A549 (cell line): ENCODE data around the gene DRC3. TPM values are rescaled to one million over a fixed set of nuclear protein-coding genes. Genes with fewer than 3 reads are reported as not detected.

Source experiments
- ATAC-seq, 2 experiments: fragments of 200-7000 bp in 1 of 2; fragments of >200 bp in 1 of 2; cut with Nextera tagmentation in 1 of 2; cut with Tn5 transposase in 1 of 2; 3 replicates each; pipeline versions ENCODE4 v1.8.0 to v1.9.1; 2018 to 2020; ENCODE audit warnings: mild to moderate bottlenecking in 1 of 2, moderate library complexity in 1 of 2
- CTCF ChIA-PET: fragments of 300-600 bp; sonication (Branson Sonifier 250); formaldehyde crosslinking; extraction: SDS; loops from one replicate; lab custom pipeline; 2021; ENCODE audit warnings: antibody characterized with exemption, inconsistent platforms; lab: Yijun Ruan, JAX
- POLR2A ChIA-PET: fragments of 350-600 bp; formaldehyde crosslinking; extraction: SDS; loops from one replicate; lab custom pipeline; 2021; ENCODE audit warnings: antibody characterized with exemption, inconsistent platforms; lab: Yijun Ruan, JAX
- DNase-seq, 2 experiments: peaks; one replicate each; pipeline versions ENCODE4 v3.0.0 to v3.0.0-alpha.2; 2011 to 2016; ENCODE audit warnings: low read depth in 1 of 2, low spot score in 1 of 2
- FAIRE-seq: peaks from 2 replicates; lab custom pipeline; 2011; peaks lifted over from hg19 to GRCh38; lab: Jason Lieb, UNC
- H3K27ac ChIP-seq, 2 experiments: fragments of >200 bp; sonication (Bioruptor Twin); formaldehyde crosslinking; 3 replicates each; pipeline ENCODE4 v1.5.1; 2016 to 2017
- H3K4me1 ChIP-seq: fragments of >200 bp; sonication (Bioruptor Twin); formaldehyde crosslinking; 3 replicates; pipeline ENCODE4 v1.6.1; 2016
- H3K4me2 ChIP-seq: fragments of >200 bp; sonication (Bioruptor Twin); formaldehyde crosslinking; 3 replicates; pipeline ENCODE4 v1.6.1; 2016
- H3K4me3 ChIP-seq: fragments of >200 bp; sonication (Bioruptor Twin); formaldehyde crosslinking; 3 replicates; pipeline ENCODE4 v1.5.1; 2016
- H3K9me3 ChIP-seq: fragments of >200 bp; sonication (Bioruptor Twin); formaldehyde crosslinking; 3 replicates; pipeline ENCODE4 v1.6.1; 2016
- CBX8 ChIP-seq: fragments of 200-600 bp; sonication (generic); IDR thresholded peaks from 2 replicates; pipeline ENCODE4 v1.6.1; 2016
- CEBPB ChIP-seq, 2 experiments: fragments of >200 bp in 1 of 2; sonication (Bioruptor Twin) in 1 of 2; formaldehyde crosslinking in 1 of 2; IDR thresholded peaks; 2 replicates each; pipeline ENCODE4 v1.6.1; 2012 to 2016
- CTCF ChIP-seq: fragments of >200 bp; sonication (Bioruptor Twin); formaldehyde crosslinking; IDR thresholded peaks from 3 replicates; pipeline ENCODE4 v1.5.1; 2016
- E2F6 ChIP-seq: IDR thresholded peaks from 2 replicates; pipeline ENCODE4 v1.6.1; 2012; ENCODE audit warnings: low read depth, borderline replicate concordance
- EHF ChIP-seq: fragments of 250-450 bp; sonication (Bioruptor Pico); IDR thresholded peaks from 2 replicates; pipeline ENCODE4 v1.5.0; 2020; ENCODE audit warnings: mild to moderate bottlenecking
- EHMT2 ChIP-seq: fragments of 200-600 bp; sonication (generic); IDR thresholded peaks from 2 replicates; pipeline ENCODE4 v1.6.1; 2016; ENCODE audit warnings: antibody characterized with exemption, low read depth, mild to moderate bottlenecking, moderate library complexity
- ELK1 ChIP-seq: fragments of 150-350 bp; IDR thresholded peaks from 2 replicates; pipeline ENCODE4 v1.6.1; 2014; ENCODE audit warnings: low read depth, mild to moderate bottlenecking, low read length
- EP300 ChIP-seq, 2 experiments: fragments of >200 bp; sonication (Bioruptor Twin); formaldehyde crosslinking; IDR thresholded peaks; 2 replicates in 1 of 2; 3 replicates in 1 of 2; pipeline ENCODE4 v1.6.1; 2016 to 2017
- ESRRA ChIP-seq: fragments of 150-350 bp; IDR thresholded peaks from 2 replicates; pipeline ENCODE4 v1.6.1; 2014; ENCODE audit warnings: mild to moderate bottlenecking, low read length, borderline replicate concordance
- HDAC2 ChIP-seq: fragments of 200-600 bp; sonication (generic); IDR thresholded peaks from 2 replicates; pipeline ENCODE4 v1.6.1; 2016
- HEYL ChIP-seq: fragments of 250-450 bp; sonication (Bioruptor Pico); IDR thresholded peaks from 2 replicates; pipeline ENCODE4 v1.8.0; 2021; ENCODE audit warnings: mild to moderate bottlenecking, moderate library complexity
- HMGXB4 ChIP-seq: fragments of 250-450 bp; sonication (Bioruptor Pico); IDR thresholded peaks from 2 replicates; pipeline ENCODE4 v1.5.0; 2021; ENCODE audit warnings: mild to moderate bottlenecking, moderate library complexity, borderline replicate concordance
- HOXA7 ChIP-seq: fragments of 250-450 bp; sonication (Bioruptor Pico); IDR thresholded peaks from 2 replicates; pipeline ENCODE4 v1.5.0; 2020; ENCODE audit warnings: mild to moderate bottlenecking, moderate library complexity
- MAFK ChIP-seq: fragments of 450-650 bp; IDR thresholded peaks from 2 replicates; pipeline ENCODE4 v1.6.1; 2014; ENCODE audit not compliant: partially characterized antibody
- MYC ChIP-seq: IDR thresholded peaks from 2 replicates; pipeline ENCODE4 v1.6.1; 2012; ENCODE audit warnings: mild to moderate bottlenecking, inconsistent platforms, low read length, improper control_type of control experiment, borderline replicate concordance
- NPAS2 ChIP-seq: fragments of 250-450 bp; sonication (Bioruptor Pico); IDR thresholded peaks from 2 replicates; pipeline ENCODE4 v1.8.0; 2022; ENCODE audit warnings: mild to moderate bottlenecking, moderate library complexity, borderline replicate concordance
- PBX3 ChIP-seq: IDR thresholded peaks from 2 replicates; pipeline ENCODE4 v1.6.1; 2012
- PHF8 ChIP-seq: fragments of 200-600 bp; sonication (generic); IDR thresholded peaks from 2 replicates; pipeline ENCODE4 v1.6.1; 2016; ENCODE audit warnings: low read depth, mild to moderate bottlenecking, antibody characterized with exemption, moderate library complexity, borderline replicate concordance
- RAD21 ChIP-seq, 2 experiments: fragments of >200 bp in 1 of 2; sonication (Bioruptor Twin) in 1 of 2; formaldehyde crosslinking in 1 of 2; IDR thresholded peaks in 1 of 2; conservative IDR thresholded peaks in 1 of 2; 2 replicates in 1 of 2; 3 replicates in 1 of 2; pipeline ENCODE4 v1.6.1; 2012 to 2018; ENCODE audit warnings: inconsistent platforms in 1 of 2
- RCOR1 ChIP-seq: fragments of 150-350 bp; IDR thresholded peaks from 2 replicates; pipeline ENCODE4 v1.6.1; 2014; ENCODE audit warnings: antibody characterized with exemption, low read length, low read depth
- REST ChIP-seq: fragments of 200-600 bp; sonication (generic); IDR thresholded peaks from 2 replicates; pipeline ENCODE4 v1.6.1; 2016; ENCODE audit warnings: antibody characterized with exemption, mild to moderate bottlenecking, moderate library complexity
- RFX5 ChIP-seq: fragments of 450-650 bp; IDR thresholded peaks from 2 replicates; pipeline ENCODE4 v1.7.1; 2014; ENCODE audit warnings: antibody characterized with exemption, mild to moderate bottlenecking, moderate library complexity
- RNF2 ChIP-seq: fragments of 200-600 bp; sonication (generic); IDR thresholded peaks from 2 replicates; pipeline ENCODE4 v1.6.1; 2016; ENCODE audit warnings: low read depth, mild to moderate bottlenecking, antibody characterized with exemption, moderate library complexity, borderline replicate concordance
- SREBF2 ChIP-seq: fragments of 450-650 bp; IDR thresholded peaks from 2 replicates; pipeline ENCODE4 v1.6.1; 2014; ENCODE audit warnings: mild to moderate bottlenecking, moderate library complexity
- TP53 ChIP-seq: fragments of 250-450 bp; sonication (Bioruptor Pico); IDR thresholded peaks from 2 replicates; pipeline ENCODE4 v1.5.0; 2021; ENCODE audit warnings: mild to moderate bottlenecking, moderate library complexity
- ZC3H11A ChIP-seq: fragments of 450-650 bp; IDR thresholded peaks from 2 replicates; pipeline ENCODE4 v1.6.1; 2014; ENCODE audit warnings: antibody characterized with exemption, mild to moderate bottlenecking
- ZFP36 ChIP-seq: fragments of 450-650 bp; IDR thresholded peaks from 2 replicates; pipeline ENCODE4 v1.6.1; 2014; ENCODE audit warnings: borderline replicate concordance; ENCODE audit not compliant: partially characterized antibody
- ZNF302 ChIP-seq: fragments of 250-450 bp; sonication (Bioruptor Pico); IDR thresholded peaks from 2 replicates; pipeline ENCODE4 v1.9.0; 2021; ENCODE audit warnings: inconsistent platforms, mild to moderate bottlenecking, moderate library complexity
- WGBS: methylation state at CpG from one replicate; pipeline ENCODE4 v1.1.6; 2017; ENCODE audit errors: missing lambda C conversion rate; 5-methylcytosine and 5-hydroxymethylcytosine counted together
- polyA plus RNA-seq, 4 experiments: library from polyadenylated mRNA; depleted of rRNA in 3 of 4; stranded (reverse); fragments of >200 nt; fragmentation: RNase III in 1 of 4; extraction: RNeasy Plus Mini Kit Qiagen cat#74134 plus additional on column Dnase treatment in 1 of 4; gene quantifications; 2 replicates in 3 of 4; 3 replicates in 1 of 4; pipeline ENCODE4 v1.2.3, GENCODE V29; 2011 to 2017

DRC3 gene
- polyA plus RNA-seq, 2 of the 4 experiments (the other 2 are of a cell fraction): 2.9 to 3.1 TPM

GRCh38 chr17:18059283-18059682, 86.6 kb downstream of the DRC3 start:
- no peak for ATAC-seq

GRCh38 chr17:18064053-18064452, 91.4 kb downstream of the DRC3 start:
- H3K9me3 ChIP-seq: no peaks in the 10 kb centered on the region
- H3K4me3 ChIP-seq: no peak overlapping the region
- H3K4me2 ChIP-seq: no peak overlapping the region
- H3K27ac ChIP-seq: no peak overlapping the region
- WGBS: 93% methylated on average over 2 of the region's 2 CpGs
- POLR2A ChIA-PET: no interaction called here
- no peak for DNase-seq
- ATAC-seq: no peak
- CTCF ChIA-PET: interaction anchor here (1.2 kb wide), 1 partner anchor 37 kb away, joined by 3 read pairs; no protein-coding TSS in a partner anchor
- H3K4me1 ChIP-seq: peaks cover 3% of the 10 kb centered on the region; the same call in 1 of the 3 replicates
- FAIRE-seq: peak; percentile 23
- TF ChIP-seq HEYL (CRISPR knock-in tag): no peak
- TF ChIP-seq CBX8: no peak
- no peak for TF ChIP-seq ELK1
- TF ChIP-seq MAFK: no peak
- TF ChIP-seq PBX3: no peak
- no peak for TF ChIP-seq ZNF302 (CRISPR knock-in tag)
- TF ChIP-seq HDAC2: no peak
- no peak for TF ChIP-seq HMGXB4 (CRISPR knock-in tag)
- no peak for TF ChIP-seq ZC3H11A
- TF ChIP-seq REST: no peak
- no peak for TF ChIP-seq SREBF2
- no peak for TF ChIP-seq CTCF
- TF ChIP-seq CEBPB (IDR thresholded peaks at IDR 0.05): no peak
- TF ChIP-seq E2F6: no peak

More at GRCh38 chr17:18059283-18059682, 86.6 kb downstream of the DRC3 start:
- FAIRE-seq (no peak), DNase-seq (no peak)
- no peak overlapping the region for H3K4me2 ChIP-seq
- CTCF ChIA-PET: interaction anchor here (1.2 to 1.5 kb wide), 2 partner anchors 24 to 247 kb away, joined by 3 read pairs; no protein-coding TSS in a partner anchor
- TF ChIP-seq MAFK (no peak), NPAS2 (CRISPR knock-in tag) (no peak), TP53 (CRISPR knock-in tag) (no peak), HEYL (CRISPR knock-in tag) (no peak), HOXA7 (CRISPR knock-in tag) (no peak), RAD21 (conservative IDR thresholded peaks at IDR 0.05 in 1 of 2, IDR thresholded peaks at IDR 0.05 in 1 of 2) (no peak), MYC (no peak), EP300 (IDR thresholded peaks at IDR 0.05) (no peak), RFX5 (no peak), ESRRA (no peak), E2F6 (no peak), PBX3 (no peak), HDAC2 (no peak), ZFP36 (no peak), RCOR1 (no peak), EHF (CRISPR knock-in tag) (no peak), EHMT2 (no peak), PHF8 (no peak), RNF2 (no peak)
- WGBS: 91% methylated on average over 5 of the region's 5 CpGs
- POLR2A ChIA-PET: interaction anchor here (0.7 kb wide), 1 partner anchor 101 kb away, joined by 3 read pairs; no protein-coding TSS in a partner anchor
- H3K9me3 ChIP-seq: no peaks in the 10 kb centered on the region
- no peak overlapping the region for H3K4me3 ChIP-seq
- no peak overlapping the region for H3K27ac ChIP-seq
- no peaks in the 10 kb centered on the region for H3K4me1 ChIP-seq
